ENCODE measurements around the gene PP2D1. TPM values are rescaled to one million over a fixed set of nuclear protein-coding genes. Genes with fewer than 3 reads are reported as not detected.

The PP2D1 gene
- total and polyA plus RNA-seq, 9 of the 15 experiments (the other 6 are each of a cell fraction or from before 2014, with no cell fraction given), result 0.07 to 0.10 TPM; not detected in 7

- TF ChIP-seq POLR3A (IDR thresholded peaks at IDR 0.05; ENCODE audit: borderline replicate concordance, extremely low read depth, insufficient read depth, insufficient read length), result no peak
- TF ChIP-seq TEAD4 (IDR thresholded peaks at IDR 0.05; ENCODE audit: low read length), result no peak
- no peak for TF ChIP-seq TEAD4 (CRISPR knock-in tag; IDR thresholded peaks at IDR 0.05; ENCODE audit: borderline replicate concordance)
- peak; percentile 50; the same call in 1 of the 2 replicates for TF ChIP-seq ELF4 (CRISPR knock-in tag; IDR thresholded peaks at IDR 0.05)
- TF ChIP-seq SP1 (CRISPR knock-in tag; IDR thresholded peaks at IDR 0.05), result peak; percentile 59; the same call in 1 of the 2 replicates
- 0 out of 2 replicates have a peak, but pooled peaks have one; percentile 66 for TF ChIP-seq NR4A1 (CRISPR knock-in tag; IDR thresholded peaks at IDR 0.05)
- peak; percentile 70; the same call in 1 of the 2 replicates for TF ChIP-seq NR4A1 (tag; IDR thresholded peaks at IDR 0.05)
- TF ChIP-seq ZBTB49 (CRISPR knock-in tag; IDR thresholded peaks at IDR 0.05; ENCODE audit: borderline replicate concordance), result no peak
- TF ChIP-seq RREB1 (CRISPR knock-in tag; IDR thresholded peaks at IDR 0.05), result no peak
- no peak for TF ChIP-seq BRF2 (IDR thresholded peaks at IDR 0.05; ENCODE audit: borderline replicate concordance, insufficient read depth, insufficient read length)
- TF ChIP-seq RBM15 (IDR thresholded peaks at IDR 0.05; ENCODE audit: insufficient read depth, low read length), result no peak
- TF ChIP-seq SNAPC5 (CRISPR knock-in tag; IDR thresholded peaks at IDR 0.05), result no peak
- no peak for TF ChIP-seq NEUROD1 (IDR thresholded peaks at IDR 0.05; ENCODE audit: borderline replicate concordance, low read depth, low read length, partially characterized antibody)
- no peak for TF ChIP-seq ZHX1 (conservative IDR thresholded peaks at IDR 0.05; ENCODE audit: low read length)
These were observed 27.9 kb upstream of the PP2D1 start, which contains the start of gene KAT2B (continued) for GRCh38 chr3:20039765-20040547.

Measured in K562 (cell line).